B cell (primary cell): ENCODE results near the gene UBXN6. TPM values are rescaled to one million over a fixed set of nuclear protein-coding genes. Genes with fewer than 3 reads are reported as not detected.

ENCODE experiments used
- ATAC-seq: fragments of 200-7000 bp; cut with Tn5 transposase; one replicate; pipeline ENCODE4 v1.10.0; 2021; ENCODE audit warnings: low read depth, mild to moderate bottlenecking, moderate number of reproducible peaks, moderate library complexity
- CTCF ChIA-PET: fragments of 350-600 bp; sonication (Branson Sonifier 250); formaldehyde crosslinking; loops from one replicate; lab custom pipeline; 2021; ENCODE audit warnings: antibody characterized with exemption, inconsistent platforms; lab: Charles Lee
- POLR2A ChIA-PET: fragments of 350-600 bp; sonication (Branson Sonifier 250); formaldehyde crosslinking; loops from one replicate; lab custom pipeline; 2021; ENCODE audit warnings: antibody characterized with exemption; lab: Charles Lee
- DNase-seq: peaks from one replicate; pipeline ENCODE4 v3.0.0; 2013
- H2AFZ ChIP-seq: 2 replicates; pipeline ENCODE4 v1.6.1; 2012; ENCODE audit warnings: mild to moderate bottlenecking, low read depth, low read length; ENCODE audit not compliant: insufficient read depth, poor library complexity, severe bottlenecking
- H3K27ac ChIP-seq, 2 donors: 1 replicate in 1 of 2; 2 replicates in 1 of 2; pipeline ENCODE4 v1.5.1; 2012 to 2013; ENCODE audit warnings: low read length in 2 of 2, mild to moderate bottlenecking in 2 of 2, moderate library complexity in 1 of 2
- H3K27me3 ChIP-seq, 4 experiments: fragments of 200-600 bp in 1 of 4; sonication (generic) in 1 of 4; replicated peaks in 1 of 4; 1 replicate in 2 of 4; 2 replicates in 2 of 4; pipeline versions ENCODE4 v1.6.1 to v1.7.0; 2013 to 2016; ENCODE audit warnings: low read length in 3 of 4, mild to moderate bottlenecking in 2 of 4, mixed read lengths in 1 of 4, moderate library complexity in 1 of 4; ENCODE audit not compliant: insufficient read depth in 4 of 4, control insufficient read depth in 3 of 4; ENCODE audit errors: control extremely low read depth in 1 of 4
- H3K36me3 ChIP-seq, 2 experiments: replicated peaks in 1 of 2; 1 replicate in 1 of 2; 2 replicates in 1 of 2; pipeline versions ENCODE4 v1.6.1 to v1.7.1; 2013; ENCODE audit warnings: low read length in 1 of 2; ENCODE audit not compliant: insufficient read depth in 2 of 2, control insufficient read depth in 1 of 2; ENCODE audit errors: control extremely low read depth in 1 of 2, extremely low read depth in 1 of 2
- H3K4me1 ChIP-seq, 2 donors: fragments of 200-600 bp in 1 of 2; sonication (generic) in 1 of 2; 1 replicate in 1 of 2; 2 replicates in 1 of 2; pipeline versions ENCODE4 v1.5.1 to v1.6.1; 2013 to 2017; ENCODE audit warnings: low read length in 2 of 2; ENCODE audit not compliant: control insufficient read depth in 2 of 2, insufficient read depth in 2 of 2
- H3K4me2 ChIP-seq: replicated peaks from 2 replicates; pipeline ENCODE3; 2012; ENCODE audit warnings: mild to moderate bottlenecking, low read depth, low read length; ENCODE audit not compliant: poor library complexity, severe bottlenecking
- H3K4me3 ChIP-seq, 5 experiments: fragments of 200-600 bp in 1 of 5; sonication (generic) in 1 of 5; 1 replicate in 3 of 5; 2 replicates in 2 of 5; pipeline versions ENCODE4 v1.5.1 to v1.7.0; 2011 to 2016; ENCODE audit warnings: low read length in 4 of 5, mild to moderate bottlenecking in 4 of 5, low read depth in 2 of 5, control low read depth in 1 of 5, moderate library complexity in 1 of 5; ENCODE audit not compliant: insufficient read depth in 1 of 5; ENCODE audit errors: control extremely low read depth in 1 of 5, extremely low read depth in 1 of 5
- H3K79me2 ChIP-seq: fragments of 200-600 bp; sonication (generic); one replicate; pipeline ENCODE4 v1.6.0; 2016; ENCODE audit warnings: low read length; ENCODE audit not compliant: control insufficient read depth, insufficient read depth
- H3K9ac ChIP-seq: fragments of 200-600 bp; sonication (generic); 2 replicates; pipeline ENCODE4 v1.6.1; 2017; ENCODE audit warnings: mild to moderate bottlenecking, low read length, moderate library complexity
- H3K9me3 ChIP-seq, 3 donors: one replicate each; pipeline versions ENCODE4 v1.6.1 to v1.7.1; 2013; ENCODE audit warnings: low read length in 2 of 3; ENCODE audit not compliant: control insufficient read depth in 2 of 3, insufficient read depth in 1 of 3; ENCODE audit errors: control extremely low read depth in 1 of 3
- H4K20me1 ChIP-seq: 2 replicates; pipeline ENCODE4 v1.6.0; 2012; ENCODE audit warnings: mild to moderate bottlenecking, low read length; ENCODE audit not compliant: insufficient read depth, control insufficient read depth, poor library complexity, severe bottlenecking
- H3K27ac Mint-ChIP-seq: one replicate; pipeline ENCODE4 v1.8.0; 2021; ENCODE audit warnings: mixed read lengths
- H3K27me3 Mint-ChIP-seq: one replicate; pipeline ENCODE4 v1.8.0; 2021; ENCODE audit warnings: mixed read lengths
- H3K4me1 Mint-ChIP-seq: one replicate; pipeline ENCODE4 v1.8.0; 2021; ENCODE audit warnings: mixed read lengths
- H3K4me3 Mint-ChIP-seq: one replicate; pipeline ENCODE4 v1.8.0; 2021; ENCODE audit warnings: mixed read lengths
- H3K9me3 Mint-ChIP-seq: one replicate; pipeline ENCODE4 v1.8.0; 2022; ENCODE audit warnings: mixed read lengths; ENCODE audit not compliant: insufficient read depth
- CTCF ChIP-seq: fragments of 200-600 bp; IDR thresholded peaks from one replicate; pipeline ENCODE4 v1.8.0; 2022; ENCODE audit warnings: antibody characterized with exemption, mild to moderate bottlenecking
- EZH2 ChIP-seq: IDR thresholded peaks from 2 replicates; pipeline ENCODE4 v1.6.1; 2012; ENCODE audit warnings: borderline replicate concordance, low read depth, mild to moderate bottlenecking, moderate library complexity, low read length; ENCODE audit not compliant: insufficient read depth, poor library complexity, severe bottlenecking
- WGBS: methylation state at CpG from one replicate; pipeline ENCODE4 v1.1.5; 2013; ENCODE audit warnings: missing lambda C conversion rate; ENCODE audit not compliant: insufficient coverage; 5-methylcytosine and 5-hydroxymethylcytosine counted together
- intact Hi-C: fragments of 100-400 bp; cut with micrococcal nuclease; formaldehyde crosslinking; loops from one replicate; pipeline ENCODE4 v1.10.0; 2022
- polyA plus RNA-seq: library from polyadenylated mRNA; depleted of rRNA; stranded (reverse); fragments of >200 nt; gene quantifications from 2 replicates; pipeline ENCODE4 v1.2.3, GENCODE V29; 2012
- total RNA-seq, 2 donors: library from RNA; stranded (reverse); fragments of 120-200 nt in 1 of 2; gene quantifications; 1 replicate in 1 of 2; 2 replicates in 1 of 2; pipeline versions ENCODE4 v1.2.3 to v1.2.4, GENCODE V29; 2013 to 2022

The UBXN6 gene
- total and polyA plus RNA-seq, 2 donors (not counting 1 experiment from before 2014, with no cell fraction given): 75.8 to 76.6 TPM

DNA sequence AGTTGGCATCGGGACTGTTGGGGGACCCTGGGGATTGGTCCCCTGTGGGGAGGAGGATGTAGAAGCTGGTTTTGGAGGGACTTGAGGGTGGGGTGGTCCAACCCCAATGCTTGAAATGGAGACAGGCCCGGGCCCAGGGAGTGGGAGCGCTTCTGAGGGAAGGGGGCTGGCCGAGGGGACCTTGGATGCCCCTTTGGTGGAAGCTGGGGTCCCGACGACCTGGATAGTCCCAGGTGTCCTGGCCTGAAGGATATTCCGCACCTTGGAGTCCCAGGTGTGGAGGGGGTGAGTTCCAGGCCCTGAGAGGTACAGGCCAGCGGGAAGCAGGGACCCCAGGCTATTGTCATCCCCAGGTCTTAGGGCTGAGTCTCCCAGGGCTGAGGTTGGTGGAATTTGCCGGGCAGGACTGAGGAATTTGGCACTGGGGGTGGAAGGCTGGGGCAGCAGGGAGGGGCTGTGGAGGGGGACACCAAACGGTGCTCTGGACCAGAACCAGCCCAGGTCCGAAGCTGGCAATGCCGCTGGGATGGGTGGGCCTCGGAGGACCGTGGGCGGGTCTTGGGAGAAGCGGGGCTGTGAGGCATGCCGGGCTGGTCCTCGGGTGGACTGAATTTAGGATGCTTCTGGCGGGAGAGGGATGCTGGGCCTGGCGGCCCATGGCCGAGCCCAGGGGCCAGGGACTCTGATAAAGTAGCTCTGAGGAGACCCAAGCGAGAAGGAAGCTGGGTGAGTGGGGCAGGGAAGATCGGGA lies 16.3 kb upstream of the UBXN6 start:
- Histone ChIP-seq H3K9me3 (no peaks in the 10 kb centered on the region), H3K9ac (no peak overlapping the region), H3K36me3 (peaks cover 0 to 15% of the 10 kb centered on the region in 2 experiments), H3K27me3 (no peaks in the 10 kb centered on the region), H3K4me3 (peak overlapping the region in 3 of 5 experiments; percentile 11 to 23 (median 19)), H2AFZ (peak overlapping the region; percentile 36), H3K79me2 (peaks cover 26% of the 10 kb centered on the region), H3K4me1 (peaks cover 20 to 31% of the 10 kb centered on the region in 2 donors), H3K27ac (no peak overlapping the region), H3K4me2 (peak overlapping the region; percentile 99), H4K20me1 (peaks cover 20% of the 10 kb centered on the region)
- Mint-ChIP-seq H3K4me3 (peak overlapping the region; percentile 73), H3K9me3 (no peaks in the 10 kb centered on the region), H3K27me3 (no peaks in the 10 kb centered on the region), H3K4me1 (peaks cover 22% of the 10 kb centered on the region), H3K27ac (peak overlapping the region; percentile 50)
- intact Hi-C loops: loop anchor here (5.0 to 10.0 kb wide), 5 partner anchors 147 to 1151 kb away; partner anchors contain the start of genes DOHH, EEF2, FZR1 and PLIN3
- no peak for TF ChIP-seq EZH2
- TF ChIP-seq CTCF: no peak
- WGBS: 32% methylated on average over 21 of the region's 23 CpGs
- ATAC-seq: no peak
- CTCF ChIA-PET: interaction anchor here (0.6 kb wide), 1 partner anchor 1525 kb away, joined by 3 read pairs; no protein-coding TSS in a partner anchor
- no peak for DNase-seq
- POLR2A ChIA-PET: no interaction called here
